GM23338 (cell line): Measurements from ENCODE around the gene TYROBP. TPM values are rescaled to one million over a fixed set of nuclear protein-coding genes. Genes with fewer than 3 reads are reported as not detected.
"Not testable (repeated sequence)": the region's sequence is repeated elsewhere in the genome, so short reads cannot be mapped to it uniquely, and the experiment has no call there.

Source experiments
- ATAC-seq: fragments of 200-7000 bp; cut with Tn5 transposase; 3 replicates; pipeline ENCODE4 v1.9.1; 2020
- DNase-seq: peaks from one replicate; pipeline ENCODE4 v3.0.0-alpha.2; 2015; ENCODE audit warnings: low spot score
- H2AFZ ChIP-seq: fragments of 200-600 bp; sonication (generic); 2 replicates; pipeline ENCODE4 v1.8.0; 2016; ENCODE audit warnings: antibody characterized with exemption, mild to moderate bottlenecking, moderate library complexity
- H3F3A ChIP-seq: fragments of 200-600 bp; sonication (generic); replicated peaks from 2 replicates; pipeline ENCODE4 v1.8.0; 2017; ENCODE audit warnings: antibody characterized with exemption, mixed run types, low read depth
- H3K27ac ChIP-seq: fragments of 200-600 bp; sonication (generic); 2 replicates; pipeline ENCODE4 v1.6.1; 2016; ENCODE audit warnings: low read depth
- H3K27me3 ChIP-seq: fragments of 200-600 bp; sonication (generic); 2 replicates; pipeline ENCODE4 v1.8.0; 2016; ENCODE audit warnings: mild to moderate bottlenecking, mixed run types, moderate library complexity; ENCODE audit not compliant: insufficient read depth
- H3K36me3 ChIP-seq: fragments of 200-600 bp; sonication (generic); 2 replicates; pipeline ENCODE4 v1.8.0; 2016; ENCODE audit warnings: mild to moderate bottlenecking; ENCODE audit not compliant: insufficient read depth
- H3K4me1 ChIP-seq: fragments of 200-600 bp; sonication (generic); 2 replicates; pipeline ENCODE4 v1.8.0; 2016; ENCODE audit warnings: mild to moderate bottlenecking, moderate library complexity; ENCODE audit not compliant: insufficient read depth
- H3K4me2 ChIP-seq: fragments of 200-600 bp; sonication (generic); 2 replicates; pipeline ENCODE4 v1.7.1; 2017; ENCODE audit warnings: mixed run types
- H3K4me3 ChIP-seq: fragments of 200-600 bp; sonication (generic); 2 replicates; pipeline ENCODE4 v1.6.1; 2016; ENCODE audit warnings: mixed run types
- H3K79me2 ChIP-seq: fragments of 200-600 bp; sonication (generic); replicated peaks from 2 replicates; pipeline ENCODE4 v1.8.0; 2017; ENCODE audit warnings: mild to moderate bottlenecking; ENCODE audit not compliant: insufficient read depth
- H3K9me2 ChIP-seq: fragments of 200-600 bp; sonication (generic); 2 replicates; pipeline ENCODE4 v1.8.0; 2017; ENCODE audit not compliant: insufficient read depth
- H4K20me1 ChIP-seq: fragments of 200-600 bp; sonication (generic); replicated peaks from 2 replicates; pipeline ENCODE4 v1.8.0; 2017; ENCODE audit warnings: mild to moderate bottlenecking; ENCODE audit not compliant: insufficient read depth
- H3K27ac Mint-ChIP-seq: 2 replicates; pipeline ENCODE4 v1.8.0; 2020; ENCODE audit warnings: inconsistent platforms, mild to moderate bottlenecking, moderate library complexity, mixed read lengths
- H3K27me3 Mint-ChIP-seq: 3 replicates; pipeline ENCODE4 v1.8.0; 2022; ENCODE audit warnings: low read depth, mild to moderate bottlenecking, moderate library complexity, mixed read lengths, inconsistent platforms; ENCODE audit not compliant: insufficient read depth, poor library complexity
- H3K36me3 Mint-ChIP-seq: 3 replicates; pipeline ENCODE4 v1.8.0; 2021; ENCODE audit warnings: low read depth, mild to moderate bottlenecking, inconsistent platforms, moderate library complexity, mixed read lengths
- H3K4me1 Mint-ChIP-seq: 3 replicates; pipeline ENCODE4 v1.8.0; 2020; ENCODE audit warnings: mild to moderate bottlenecking, inconsistent platforms, mixed read lengths
- H3K4me3 Mint-ChIP-seq: 3 replicates; pipeline ENCODE4 v1.8.0; 2021; ENCODE audit warnings: moderate library complexity, mild to moderate bottlenecking, inconsistent platforms, mixed read lengths
- H3K9me3 Mint-ChIP-seq: 3 replicates; pipeline ENCODE4 v1.8.0; 2020; ENCODE audit warnings: moderate library complexity, mild to moderate bottlenecking, inconsistent platforms, mixed read lengths
- CTCF ChIP-seq, 2 experiments: fragments of 200-600 bp in 1 of 2; sonication (generic) in 1 of 2; conservative IDR thresholded peaks; 2 replicates each; pipeline versions ENCODE4 v1.5.1 to v1.6.1; 2016 to 2017; ENCODE audit warnings: antibody characterized with exemption in 2 of 2, low read depth in 2 of 2, mild to moderate bottlenecking in 2 of 2, moderate library complexity in 1 of 2
- ETS1 ChIP-seq: IDR thresholded peaks from 2 replicates; pipeline ENCODE4 v1.6.1; 2016; ENCODE audit warnings: antibody characterized with exemption
- EZH2 ChIP-seq: fragments of 200-600 bp; sonication (generic); IDR thresholded peaks from one replicate; pipeline ENCODE4 v1.8.0; 2017; ENCODE audit warnings: antibody characterized with exemption, mild to moderate bottlenecking, low read depth; ENCODE audit not compliant: unreplicated experiment
- EZH2phosphoT487 ChIP-seq: fragments of 200-600 bp; sonication (generic); IDR thresholded peaks from one replicate; pipeline ENCODE4 v1.8.1; 2018; ENCODE audit warnings: antibody characterized with exemption; ENCODE audit not compliant: unreplicated experiment
- JUNB ChIP-seq: IDR thresholded peaks from one replicate; pipeline ENCODE4 v1.6.1; 2016; ENCODE audit warnings: antibody characterized with exemption; ENCODE audit not compliant: unreplicated experiment
- NANOG ChIP-seq: IDR thresholded peaks from 2 replicates; pipeline ENCODE4 v1.6.1; 2016; ENCODE audit warnings: antibody characterized with exemption, borderline replicate concordance
- STAT1 ChIP-seq: IDR thresholded peaks from one replicate; pipeline ENCODE4 v1.6.1; 2016; ENCODE audit warnings: antibody characterized with exemption; ENCODE audit not compliant: unreplicated experiment
- ZNF114 ChIP-seq: fragments of 250-450 bp; sonication (Bioruptor Pico); IDR thresholded peaks from 2 replicates; pipeline ENCODE4 v1.5.0; 2020; ENCODE audit warnings: mild to moderate bottlenecking, moderate library complexity
- ZNF331 ChIP-seq: fragments of 250-450 bp; sonication (Bioruptor Pico); IDR thresholded peaks from 2 replicates; pipeline ENCODE4 v1.5.0; 2020; ENCODE audit warnings: low read depth, mild to moderate bottlenecking, moderate library complexity
- polyA plus RNA-seq: library from polyadenylated mRNA; unstranded; fragments of >200 nt; fragmentation: Nextera tagmentation; extraction: Ambion mirVana; gene quantifications from 2 replicates; pipeline ENCODE4 v1.2.1, GENCODE V29; 2016
- total RNA-seq: library from RNA; depleted of rRNA; stranded (reverse); fragments of >200 nt; shearing (Covaris generic); gene quantifications from 2 replicates; pipeline ENCODE4 v1.2.3, GENCODE V29; 2014

TYROBP gene
- total and polyA plus RNA-seq, 2 experiments from 2014 or later = not detected

DNA sequence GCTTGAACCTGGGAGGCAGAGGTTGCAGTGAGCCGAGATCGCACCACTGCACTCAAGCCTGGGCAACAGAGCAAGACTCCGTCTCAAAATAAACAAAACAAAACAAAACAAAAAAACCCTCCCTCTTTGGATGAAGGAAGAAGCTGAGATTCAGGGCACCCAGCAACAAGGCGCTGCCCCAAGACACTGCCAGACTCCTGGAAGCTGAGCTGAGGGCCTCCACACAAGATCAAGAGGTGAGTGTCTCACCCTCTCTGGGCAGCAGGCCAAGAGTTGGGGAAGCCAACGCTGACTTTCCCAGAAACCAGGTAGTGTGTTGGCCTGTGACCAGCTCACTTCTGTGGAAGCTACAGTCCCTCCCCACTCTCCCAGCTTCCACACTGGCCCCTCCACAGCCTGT, 3.7 kb upstream of the TYROBP start:
- Histone ChIP-seq H3K27ac (no peak overlapping the region), H3F3A (no peaks in the 10 kb centered on the region), H3K4me1 (peaks cover 14% of the 10 kb centered on the region; the same call in 1 of the 2 replicates), H2AFZ (no peak overlapping the region), H3K4me2 (no peak overlapping the region), H3K9me2 (no peaks in the 10 kb centered on the region), H3K79me2 (no peaks in the 10 kb centered on the region), H3K4me3 (no peak overlapping the region), H3K36me3 (no peaks in the 10 kb centered on the region), H4K20me1 (no peaks in the 10 kb centered on the region), H3K27me3 (no peaks in the 10 kb centered on the region)
- DNase-seq = no peak
- Mint-ChIP-seq H3K36me3 (no peaks in the 10 kb centered on the region), H3K27ac (no peak overlapping the region), H3K9me3 (no peaks in the 10 kb centered on the region; the same call in 2 of the 3 replicates), H3K4me3 (no peak overlapping the region), H3K4me1 (peaks cover 20% of the 10 kb centered on the region), H3K27me3 (peaks cover 6% of the 10 kb centered on the region)
- TF ChIP-seq ETS1 (no peak), STAT1 (no peak), ZNF331 (CRISPR knock-in tag) (no peak), NANOG (no peak), EZH2phosphoT487 (no peak), ZNF114 (CRISPR knock-in tag) (no peak), EZH2 (no peak), JUNB (no peak)
- no peak for ATAC-seq

DNA sequence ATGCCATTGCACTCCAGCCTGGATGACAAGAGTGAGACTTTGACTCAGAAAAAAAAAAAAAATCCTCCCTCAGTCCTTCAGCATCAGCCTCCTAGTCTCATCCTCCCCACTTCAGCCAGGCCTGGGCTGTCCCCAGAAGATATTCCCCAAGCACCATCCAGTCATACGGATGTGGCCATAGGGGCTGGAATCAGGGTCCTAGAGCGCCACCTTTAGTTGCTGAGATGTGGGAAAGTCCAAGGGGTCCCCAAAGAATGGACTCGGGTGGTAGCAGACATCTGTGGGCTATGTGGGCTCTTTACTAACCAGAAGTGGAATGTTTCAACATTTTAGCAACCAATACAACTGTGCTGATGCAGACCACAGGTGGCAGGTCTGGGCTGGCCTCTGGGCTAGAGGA, 3.1 kb upstream of the TYROBP start:
- no peaks in the 10 kb centered on the region; the same call in 2 of the 3 replicates for H3K9me3 Mint-ChIP-seq
- no peak overlapping the region for H3K4me3 Mint-ChIP-seq
- Histone ChIP-seq H4K20me1 (no peaks in the 10 kb centered on the region), H3K36me3 (no peaks in the 10 kb centered on the region), H3F3A (no peaks in the 10 kb centered on the region), H2AFZ (no peak overlapping the region; the same call in 1 of the 2 replicates), H3K4me3 (no peak overlapping the region), H3K27me3 (no peaks in the 10 kb centered on the region), H3K4me1 (peaks cover 17% of the 10 kb centered on the region; the same call in 1 of the 2 replicates), H3K9me2 (no peaks in the 10 kb centered on the region), H3K4me2 (no peak overlapping the region), H3K79me2 (no peaks in the 10 kb centered on the region), H3K27ac (no peak overlapping the region)
- no peak overlapping the region for H3K27ac Mint-ChIP-seq
- DNase-seq = peak; percentile 71
- TF ChIP-seq CTCF (conservative IDR thresholded peaks at IDR 0.05; ENCODE audit: low read depth in 2 of 2) (peak; percentile 57 to 87), EZH2phosphoT487 (no peak)
- no peaks in the 10 kb centered on the region for H3K36me3 Mint-ChIP-seq
- H3K4me1 Mint-ChIP-seq = peaks cover 21% of the 10 kb centered on the region
- peak; percentile 68 for ATAC-seq
- H3K27me3 Mint-ChIP-seq = peaks cover 8% of the 10 kb centered on the region

DNA sequence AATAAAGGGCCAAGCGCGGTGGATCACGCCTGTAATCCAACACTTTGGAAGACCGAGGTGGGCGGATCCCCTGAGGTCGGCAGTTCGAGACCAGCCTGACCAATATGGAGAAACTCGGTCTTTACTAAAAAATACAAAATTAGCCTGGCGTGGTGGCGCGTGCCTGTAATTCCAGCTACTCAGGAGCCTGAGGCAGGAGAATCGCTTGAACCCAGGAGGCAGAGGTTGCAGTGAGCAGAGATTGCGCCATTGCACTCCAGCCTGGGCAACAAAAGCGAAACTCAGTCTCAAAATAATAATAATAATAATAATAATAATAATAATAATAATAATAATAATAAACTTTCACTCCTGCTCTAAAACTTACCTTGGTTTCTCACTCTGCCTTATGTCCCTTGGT, 2.3 kb upstream of the TYROBP start:
- H3K27me3 Mint-ChIP-seq, H4K20me1 ChIP-seq, H3K4me3 ChIP-seq, ATAC-seq, H3K27ac ChIP-seq, DNase-seq, H2AFZ ChIP-seq, H3K79me2 ChIP-seq, H3K36me3 ChIP-seq, H3K9me3 Mint-ChIP-seq, H3K27ac Mint-ChIP-seq, H3F3A ChIP-seq, H3K4me3 Mint-ChIP-seq, H3K36me3 Mint-ChIP-seq, H3K4me2 ChIP-seq, H3K27me3 ChIP-seq, H3K9me2 ChIP-seq: not testable (repeated sequence)
- H3K4me1 Mint-ChIP-seq = peaks cover 21% of the 10 kb centered on the region
- peaks cover 17% of the 10 kb centered on the region; the same call in 1 of the 2 replicates for H3K4me1 ChIP-seq
